ENCODE data around the gene CYTIP. TPM values are rescaled to one million over a fixed set of nuclear protein-coding genes. Genes with fewer than 3 reads are reported as not detected.
"Not testable (repeated sequence)": the region's sequence is repeated elsewhere in the genome, so short reads cannot be mapped to it uniquely, and the experiment has no call there.

Gene CYTIP
- polyA plus RNA-seq, 2 of the 4 experiments (the other 2 are of a cell fraction) = 0.34 TPM; not detected in 1

DNA sequence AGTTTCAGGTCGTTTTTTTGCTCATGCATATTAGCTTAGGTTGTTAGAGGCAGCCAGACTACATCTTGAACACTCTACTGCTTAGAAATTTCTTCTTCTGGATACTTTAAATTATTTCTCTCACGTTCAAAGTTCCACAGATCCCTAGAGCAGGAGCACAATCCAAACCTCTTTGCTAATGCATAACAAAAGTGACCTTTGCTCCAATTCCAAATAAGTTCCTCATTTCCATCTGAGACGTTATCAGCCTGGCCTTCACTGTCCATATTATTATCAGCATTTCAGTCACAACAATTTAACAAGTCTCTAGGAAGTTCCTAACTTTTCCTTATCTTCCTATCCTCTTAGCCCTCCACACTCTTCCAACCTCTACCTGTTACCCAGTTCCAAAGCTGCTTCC is 67.8 kb downstream of the CYTIP start:
- Histone ChIP-seq H3K27ac (no peak overlapping the region), H3K4me2 (no peak overlapping the region), H3K4me3 (no peak overlapping the region), H3K4me1 (no peaks in the 10 kb centered on the region), H3K9me3 (peaks cover 7% of the 10 kb centered on the region)
- TF ChIP-seq JUN (IDR thresholded peaks at IDR 0.05) (no peak), HOXB13 (CRISPR knock-in tag; IDR thresholded peaks at IDR 0.05; ENCODE audit: low read depth) (no peak), CHD2 (IDR thresholded peaks at IDR 0.05; ENCODE audit: low read length, partially characterized antibody) (no peak), USF2 (IDR thresholded peaks at IDR 0.05) (no peak), MYC (IDR thresholded peaks at IDR 0.05; ENCODE audit: borderline replicate concordance, low read length) (no peak)
- TF ChIP-seq, protein P1, sequence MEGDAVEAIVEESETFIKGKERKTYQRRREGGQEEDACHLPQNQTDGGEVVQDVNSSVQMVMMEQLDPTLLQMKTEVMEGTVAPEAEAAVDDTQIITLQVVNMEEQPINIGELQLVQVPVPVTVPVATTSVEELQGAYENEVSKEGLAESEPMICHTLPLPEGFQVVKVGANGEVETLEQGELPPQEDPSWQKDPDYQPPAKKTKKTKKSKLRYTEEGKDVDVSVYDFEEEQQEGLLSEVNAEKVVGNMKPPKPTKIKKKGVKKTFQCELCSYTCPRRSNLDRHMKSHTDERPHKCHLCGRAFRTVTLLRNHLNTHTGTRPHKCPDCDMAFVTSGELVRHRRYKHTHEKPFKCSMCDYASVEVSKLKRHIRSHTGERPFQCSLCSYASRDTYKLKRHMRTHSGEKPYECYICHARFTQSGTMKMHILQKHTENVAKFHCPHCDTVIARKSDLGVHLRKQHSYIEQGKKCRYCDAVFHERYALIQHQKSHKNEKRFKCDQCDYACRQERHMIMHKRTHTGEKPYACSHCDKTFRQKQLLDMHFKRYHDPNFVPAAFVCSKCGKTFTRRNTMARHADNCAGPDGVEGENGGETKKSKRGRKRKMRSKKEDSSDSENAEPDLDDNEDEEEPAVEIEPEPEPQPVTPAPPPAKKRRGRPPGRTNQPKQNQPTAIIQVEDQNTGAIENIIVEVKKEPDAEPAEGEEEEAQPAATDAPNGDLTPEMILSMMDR (IDR thresholded peaks at IDR 0.05) = no peak
- TF ChIP-seq, protein P2, sequence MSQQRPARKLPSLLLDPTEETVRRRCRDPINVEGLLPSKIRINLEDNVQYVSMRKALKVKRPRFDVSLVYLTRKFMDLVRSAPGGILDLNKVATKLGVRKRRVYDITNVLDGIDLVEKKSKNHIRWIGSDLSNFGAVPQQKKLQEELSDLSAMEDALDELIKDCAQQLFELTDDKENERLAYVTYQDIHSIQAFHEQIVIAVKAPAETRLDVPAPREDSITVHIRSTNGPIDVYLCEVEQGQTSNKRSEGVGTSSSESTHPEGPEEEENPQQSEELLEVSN (IDR thresholded peaks at IDR 0.05; ENCODE audit: borderline replicate concordance, low read depth) = no peak
- WGBS (ENCODE audit: missing lambda C conversion rate) = 6% methylated on average over 3 of the region's 3 CpGs
- no peak for DNase-seq (ENCODE audit: low read depth in 1 of 2, low spot score in 1 of 2)
- ChIA-PET POLR2A (no interaction called here), CTCF (no interaction called here)
- ATAC-seq = no peak
- FAIRE-seq = no peak

DNA sequence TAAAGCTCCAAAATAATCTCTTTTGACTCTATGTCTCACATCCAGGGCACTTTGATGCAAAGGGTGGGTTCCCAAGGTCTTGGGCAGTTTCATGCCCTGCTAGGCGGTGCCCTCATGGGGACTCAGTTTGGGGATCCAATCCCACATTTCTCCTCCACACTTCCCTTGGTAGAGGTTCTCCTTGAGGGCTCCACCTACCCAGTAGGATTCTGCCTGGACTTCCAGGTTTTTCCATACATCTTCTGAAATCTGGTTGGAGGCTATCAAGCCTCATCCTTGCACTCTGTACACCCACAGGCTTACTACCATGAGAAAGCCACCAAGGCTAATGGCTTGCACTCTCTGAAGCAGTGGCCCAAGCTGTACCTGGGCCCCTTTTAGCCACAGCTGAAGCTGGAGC is 68.5 kb downstream of the CYTIP start:
- POLR2A ChIA-PET = no interaction called here

DNA sequence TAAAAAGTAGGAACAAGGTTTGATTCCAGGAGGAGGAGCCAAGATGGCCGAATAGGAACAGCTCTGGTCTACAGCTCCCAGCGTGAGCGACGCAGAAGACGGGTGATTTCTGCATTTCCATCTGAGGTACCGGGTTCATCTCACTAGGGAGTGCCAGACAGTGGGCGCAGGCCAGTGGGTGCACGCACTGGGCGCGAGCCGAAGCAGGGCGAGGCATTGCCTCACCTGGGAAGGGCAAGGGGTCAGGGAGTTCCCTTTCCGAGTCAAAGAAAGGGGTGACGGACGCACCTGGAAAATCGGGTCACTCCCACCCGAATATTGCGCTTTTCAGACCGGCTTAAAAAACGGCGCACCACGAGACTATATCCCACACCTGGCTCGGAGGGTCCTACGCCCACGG is 75.4 kb downstream of the CYTIP start:
- FAIRE-seq; H3K4me2 ChIP-seq; H3K4me3 ChIP-seq; POLR2A ChIA-PET; H3K4me1 ChIP-seq; ATAC-seq; H3K9me3 ChIP-seq; DNase-seq (ENCODE audit: low read depth in 1 of 2, low spot score in 1 of 2); CTCF ChIA-PET; H3K27ac ChIP-seq: not testable (repeated sequence)
- WGBS (ENCODE audit: missing lambda C conversion rate) = 75% methylated on average over 15 of the region's 25 CpGs

More for the DNA sequence above, 68.5 kb downstream of the CYTIP start:
- H3K27ac ChIP-seq = no peak overlapping the region
- no peaks in the 10 kb centered on the region for H3K4me1 ChIP-seq
- TF ChIP-seq HDAC2 (IDR thresholded peaks at IDR 0.05) = no peak
- TF ChIP-seq HES2 (IDR thresholded peaks at IDR 0.05) = no peak
- TF ChIP-seq, protein P3, sequence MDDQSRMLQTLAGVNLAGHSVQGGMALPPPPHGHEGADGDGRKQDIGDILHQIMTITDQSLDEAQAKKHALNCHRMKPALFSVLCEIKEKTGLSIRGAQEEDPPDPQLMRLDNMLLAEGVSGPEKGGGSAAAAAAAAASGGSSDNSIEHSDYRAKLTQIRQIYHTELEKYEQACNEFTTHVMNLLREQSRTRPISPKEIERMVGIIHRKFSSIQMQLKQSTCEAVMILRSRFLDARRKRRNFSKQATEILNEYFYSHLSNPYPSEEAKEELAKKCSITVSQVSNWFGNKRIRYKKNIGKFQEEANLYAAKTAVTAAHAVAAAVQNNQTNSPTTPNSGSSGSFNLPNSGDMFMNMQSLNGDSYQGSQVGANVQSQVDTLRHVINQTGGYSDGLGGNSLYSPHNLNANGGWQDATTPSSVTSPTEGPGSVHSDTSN (IDR thresholded peaks at IDR 0.05) = no peak
- TF ChIP-seq CBX8 (IDR thresholded peaks at IDR 0.05) = no peak
- H3K9me3 ChIP-seq = peaks cover 7% of the 10 kb centered on the region
- no peak overlapping the region for H3K4me3 ChIP-seq
- CTCF ChIA-PET = no interaction called here
- no peak for ATAC-seq
- no peak for FAIRE-seq
- H3K4me2 ChIP-seq = no peak overlapping the region
- 38% methylated on average over 1 of the region's 1 CpG for WGBS (ENCODE audit: missing lambda C conversion rate)
- no peak for DNase-seq (ENCODE audit: low read depth in 1 of 2, low spot score in 1 of 2)

DNA sequence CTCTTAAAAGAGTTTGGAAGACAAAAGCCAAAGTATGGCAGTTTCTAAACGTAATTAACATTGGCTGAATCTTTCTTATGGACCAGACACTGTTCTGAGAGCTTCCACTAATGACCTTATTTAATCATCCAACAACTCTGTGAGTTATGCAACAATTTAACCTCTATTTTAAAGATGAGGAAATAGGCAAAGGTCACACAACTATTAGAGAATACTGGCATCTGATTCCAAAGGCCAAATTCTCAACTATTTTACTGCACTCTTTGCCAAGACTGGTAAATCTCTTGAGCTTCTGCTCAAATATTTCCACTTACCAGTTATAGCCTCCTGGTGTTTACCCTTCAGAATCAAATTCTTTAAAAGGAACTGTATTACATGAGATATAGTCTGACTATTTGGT is 76.2 kb downstream of the CYTIP start:
- Histone ChIP-seq H3K4me1 (no peaks in the 10 kb centered on the region), H3K27ac (no peak overlapping the region), H3K4me2 (no peak overlapping the region), H3K9me3 (no peaks in the 10 kb centered on the region), H3K4me3 (no peak overlapping the region)
- CTCF ChIA-PET = no interaction called here
- TF ChIP-seq FOXS1 (CRISPR knock-in tag; IDR thresholded peaks at IDR 0.05) (no peak), PHF8 (IDR thresholded peaks at IDR 0.05; ENCODE audit: borderline replicate concordance, low read depth) (no peak), ATOH8 (CRISPR knock-in tag; IDR thresholded peaks at IDR 0.05; ENCODE audit: low read depth) (no peak), RARB (CRISPR knock-in tag; IDR thresholded peaks at IDR 0.05) (no peak), NR3C1 (IDR thresholded peaks at IDR 0.05) (no peak), SREBF2 (IDR thresholded peaks at IDR 0.05) (no peak), CBX8 (IDR thresholded peaks at IDR 0.05) (no peak), NPAS2 (CRISPR knock-in tag; IDR thresholded peaks at IDR 0.05; ENCODE audit: borderline replicate concordance) (no peak), ZFP36 (IDR thresholded peaks at IDR 0.05; ENCODE audit: borderline replicate concordance, partially characterized antibody) (no peak), FOSB (CRISPR knock-in tag; IDR thresholded peaks at IDR 0.05) (no peak)
- TF ChIP-seq, protein P4, sequence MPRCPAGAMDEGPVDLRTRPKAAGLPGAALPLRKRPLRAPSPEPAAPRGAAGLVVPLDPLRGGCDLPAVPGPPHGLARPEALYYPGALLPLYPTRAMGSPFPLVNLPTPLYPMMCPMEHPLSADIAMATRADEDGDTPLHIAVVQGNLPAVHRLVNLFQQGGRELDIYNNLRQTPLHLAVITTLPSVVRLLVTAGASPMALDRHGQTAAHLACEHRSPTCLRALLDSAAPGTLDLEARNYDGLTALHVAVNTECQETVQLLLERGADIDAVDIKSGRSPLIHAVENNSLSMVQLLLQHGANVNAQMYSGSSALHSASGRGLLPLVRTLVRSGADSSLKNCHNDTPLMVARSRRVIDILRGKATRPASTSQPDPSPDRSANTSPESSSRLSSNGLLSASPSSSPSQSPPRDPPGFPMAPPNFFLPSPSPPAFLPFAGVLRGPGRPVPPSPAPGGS (IDR thresholded peaks at IDR 0.05) = no peak
- no peak for ATAC-seq
- WGBS (ENCODE audit: missing lambda C conversion rate) = 0% methylated on average over 1 of the region's 1 CpG
- DNase-seq (ENCODE audit: low read depth in 1 of 2, low spot score in 1 of 2) = no peak
- POLR2A ChIA-PET = no interaction called here
- FAIRE-seq = no peak

All from A549 (cell line).